HG02973 (cell line): Measurements from ENCODE around the gene SERBP1.

Source experiments
- ATAC-seq: cut with Tn5 transposase; IDR thresholded peaks from one replicate; pipeline ENCODE4 v1.9.1; 2021; ENCODE audit warnings: moderate library complexity; ENCODE audit not compliant: unreplicated experiment

SERBP1 gene

DNA sequence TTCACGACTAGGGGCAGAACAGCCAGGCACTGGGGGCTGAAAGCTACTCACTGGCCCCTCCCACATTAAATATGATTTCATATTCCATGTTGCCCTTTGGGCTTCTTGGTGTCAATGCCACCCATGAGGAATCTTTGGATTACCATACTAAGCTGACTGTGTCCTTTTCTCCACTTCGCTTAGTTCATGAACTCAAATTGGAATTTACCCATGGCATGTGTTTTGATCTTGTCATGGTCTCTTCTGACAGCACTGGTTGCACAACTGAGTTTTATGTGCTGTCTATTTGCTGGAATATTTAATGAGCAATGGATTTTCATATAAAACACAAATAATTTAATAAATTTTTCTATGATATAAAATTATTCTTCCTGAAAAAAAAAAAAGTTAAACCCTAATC lies 59.2 kb downstream of the SERBP1 start:
- ATAC-seq, result no peak

DNA sequence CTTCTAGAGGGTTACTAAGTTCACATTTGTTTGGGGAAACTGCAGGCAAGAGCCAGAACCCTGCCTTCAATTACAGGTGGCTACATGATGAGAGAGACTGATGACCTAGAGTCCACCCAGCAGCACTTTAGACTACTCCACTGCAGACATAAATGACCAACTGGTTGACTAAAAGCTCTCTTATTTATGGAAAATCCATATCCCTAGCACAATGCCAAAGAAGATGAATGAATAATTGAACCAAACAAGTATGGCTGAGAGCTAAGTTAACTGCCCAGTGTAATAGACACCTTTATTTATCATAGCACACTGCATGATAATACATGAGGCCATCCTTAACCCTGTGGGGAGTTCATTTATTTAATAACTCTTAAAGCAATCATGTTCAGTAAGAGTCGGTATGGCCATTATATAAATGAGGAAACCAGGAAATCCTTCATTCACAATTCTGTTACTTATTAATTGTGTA lies 62.1 kb downstream of the SERBP1 start:
- no peak for ATAC-seq

DNA sequence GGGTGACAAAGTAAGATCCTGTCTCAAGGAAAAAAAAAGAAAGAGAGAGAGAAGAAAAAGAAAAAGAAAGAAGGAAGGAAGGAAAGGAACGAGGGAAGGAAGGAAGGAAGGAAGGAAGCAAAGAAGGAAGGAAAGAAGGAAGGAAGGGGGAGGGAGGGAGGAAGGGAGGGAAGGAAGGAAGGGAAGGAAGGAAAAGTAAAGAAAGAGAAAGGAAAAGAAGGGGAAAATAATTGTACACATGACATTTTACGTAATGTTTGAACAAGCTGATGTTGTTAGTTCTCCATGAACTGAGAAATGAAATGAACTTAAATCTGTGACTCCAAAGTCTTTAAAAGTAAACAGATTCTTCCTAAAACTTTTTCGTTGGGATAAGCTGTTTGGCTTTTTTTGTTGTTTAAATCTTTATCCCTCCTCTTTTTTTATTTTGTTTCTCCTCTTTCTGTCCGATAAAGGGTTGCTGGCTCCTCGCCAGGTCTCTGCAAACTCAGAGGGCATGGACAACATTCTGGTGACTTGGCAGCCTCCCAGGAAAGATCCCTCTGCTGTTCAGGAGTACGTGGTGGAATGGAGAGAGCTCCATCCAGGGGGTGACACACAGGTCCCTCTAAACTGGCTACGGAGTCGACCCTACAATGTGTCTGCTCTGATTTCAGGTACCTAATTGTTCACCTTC lies 62.7 kb downstream of the SERBP1 start:
- no peak for ATAC-seq

DNA sequence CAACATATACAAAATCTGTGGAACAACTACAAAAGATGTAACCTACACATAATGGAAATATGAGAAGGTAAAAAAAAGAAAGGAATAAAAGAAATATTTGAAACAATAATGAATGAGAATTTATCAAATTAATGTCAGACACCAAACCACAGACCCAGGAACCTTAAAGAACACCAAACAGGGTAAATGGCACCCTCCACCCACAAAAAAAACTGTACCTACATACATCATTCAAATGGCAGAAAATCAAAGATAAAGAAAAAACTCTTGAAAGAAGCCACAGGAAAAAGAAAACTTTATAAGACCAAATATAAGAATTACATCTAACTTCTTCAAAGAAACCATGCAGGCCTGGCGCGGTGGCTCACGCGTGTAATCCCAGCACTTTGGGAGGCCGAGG lies 68.6 kb downstream of the SERBP1 start:
- no peak for ATAC-seq

DNA sequence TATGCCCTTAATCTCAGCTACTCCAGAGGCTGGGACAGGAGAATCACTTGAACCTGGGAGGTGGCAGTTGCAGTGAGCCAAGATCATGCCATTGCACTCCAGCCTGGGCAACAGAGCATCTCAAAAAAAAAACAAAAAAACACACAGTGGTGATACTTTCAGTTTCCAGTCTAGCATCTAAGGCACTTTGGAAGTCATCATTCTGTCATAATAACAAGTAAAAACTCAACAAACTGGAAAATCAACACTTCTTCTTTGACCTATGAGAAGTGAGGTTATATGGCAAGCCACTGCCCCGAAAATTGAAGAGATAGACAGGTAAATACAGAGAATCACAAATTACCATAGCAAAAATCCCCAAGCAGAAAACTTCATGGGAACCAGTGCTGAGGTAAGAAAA lies 70.6 kb downstream of the SERBP1 start:
- no peak for ATAC-seq
